NCI-H2196 (cell line): ENCODE results near the gene PRKCA.
"Not testable (repeated sequence)": the region's sequence is repeated elsewhere in the genome, so short reads cannot be mapped to it uniquely, and the experiment has no call there.

Experiments used
- DNase-seq: peaks from one replicate; lab custom pipeline; 2025; ENCODE audit not compliant: unreplicated experiment; lab: John Stamatoyannopoulos, UW

The PRKCA gene

DNA sequence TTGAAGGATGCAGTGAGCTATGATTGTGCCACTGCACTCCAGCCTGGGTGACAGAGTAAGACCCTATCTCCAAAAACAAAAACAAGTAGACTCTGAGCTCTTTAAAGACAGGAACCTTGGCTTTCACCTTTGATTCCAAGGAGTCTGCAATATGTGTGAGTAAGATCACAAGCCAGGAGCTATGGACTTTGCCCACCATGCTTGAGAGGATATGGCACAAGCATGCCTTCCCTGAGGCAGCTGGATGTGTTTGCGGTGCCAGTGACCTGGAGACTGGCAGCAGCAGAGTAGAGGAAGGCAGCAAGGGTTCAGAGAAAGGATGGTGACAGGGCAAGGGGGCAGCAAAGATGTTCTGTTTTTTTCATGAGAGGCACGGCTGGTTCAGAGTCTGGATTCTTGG is 14.5 kb upstream of the PRKCA start:
- no peak for DNase-seq

DNA sequence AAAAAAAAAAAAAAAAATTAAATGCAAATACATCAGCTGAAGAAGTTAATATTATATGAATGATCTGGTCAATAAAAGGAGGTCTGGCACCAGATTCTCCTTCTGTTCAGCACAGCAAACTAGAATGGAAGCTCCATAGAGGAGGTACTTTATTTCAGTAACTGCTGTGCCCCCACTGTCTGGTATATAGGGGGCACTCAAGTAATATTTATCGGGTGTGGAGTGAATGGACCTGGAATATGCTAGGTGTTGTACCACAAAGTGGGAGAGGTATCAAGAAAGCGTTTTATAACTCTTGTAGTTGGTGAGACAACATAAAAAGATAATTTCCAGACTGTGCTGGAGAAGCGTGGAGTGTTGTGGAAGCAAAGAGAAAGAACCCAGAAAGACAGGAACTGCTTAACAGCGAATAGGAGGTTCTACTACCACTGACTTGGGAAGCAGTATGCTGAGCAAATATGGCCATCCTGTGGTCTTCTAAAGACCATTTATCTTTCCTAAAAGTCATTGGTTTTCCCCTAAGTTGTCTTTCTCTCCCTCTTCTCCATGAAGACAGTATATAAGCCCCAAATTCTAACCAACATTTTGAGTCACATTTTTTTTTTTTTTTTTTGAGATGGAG is 12.2 kb upstream of the PRKCA start:
- no peak for DNase-seq

DNA sequence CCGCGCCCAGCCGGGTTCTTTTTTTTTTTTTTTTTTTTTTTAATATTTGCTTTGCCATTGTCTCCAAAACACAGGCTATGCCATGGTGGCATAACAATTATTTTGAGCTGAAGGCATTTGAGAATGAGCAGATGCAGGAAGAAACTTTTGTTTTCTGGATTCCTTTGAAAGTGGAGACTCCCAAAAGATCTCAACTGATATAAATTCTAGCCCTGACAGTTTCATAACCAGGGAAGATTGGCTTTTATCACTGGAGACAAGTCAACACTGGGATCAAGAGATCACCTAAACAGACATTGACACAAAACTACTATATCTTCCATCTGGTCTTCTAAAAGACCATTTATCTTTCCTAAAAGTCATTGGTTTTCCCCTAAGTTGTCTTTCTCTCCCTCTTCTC is 10.1 kb upstream of the PRKCA start:
- DNase-seq, result no peak

DNA sequence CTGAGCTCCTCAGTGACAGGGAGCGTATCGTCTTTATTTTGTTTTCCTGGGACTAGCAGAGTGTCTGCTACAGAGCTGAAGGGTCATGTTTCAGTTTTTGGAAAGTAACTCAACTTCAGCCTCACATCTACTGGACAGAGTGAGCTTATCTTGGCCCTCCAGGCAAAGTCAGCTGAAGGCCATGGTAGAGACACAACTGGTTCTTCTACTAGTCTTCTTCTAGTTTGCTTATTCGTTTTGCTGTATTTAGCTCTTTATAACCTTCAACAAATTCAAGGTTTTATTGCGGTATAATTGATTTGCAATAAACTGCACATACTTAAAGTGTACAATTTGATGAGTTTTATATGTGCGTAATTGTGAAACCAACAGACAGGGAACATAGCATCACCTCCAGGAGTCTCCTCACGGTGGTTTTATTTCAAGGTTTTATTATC is 6.1 kb upstream of the PRKCA start:
- no peak for DNase-seq

DNA sequence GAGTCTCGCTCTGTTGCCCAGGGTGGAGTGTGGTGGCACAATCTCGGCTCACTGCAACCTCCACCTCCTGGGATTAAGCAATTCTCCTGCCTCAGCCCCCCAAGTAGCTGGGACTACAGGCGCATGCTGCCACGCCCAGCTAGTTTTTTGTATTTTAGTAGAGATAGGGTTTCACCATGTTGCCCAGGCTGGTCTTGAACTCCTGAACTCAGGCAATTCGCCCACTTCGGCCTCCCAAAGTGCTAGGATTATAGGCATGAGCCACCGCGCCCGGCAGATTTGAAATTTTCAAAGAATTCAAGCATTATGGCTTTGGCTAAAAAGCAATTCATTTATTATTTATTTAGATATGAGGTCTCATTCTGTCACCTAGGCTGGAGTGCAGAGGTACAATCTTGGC is 5.0 kb upstream of the PRKCA start:
- not testable (repeated sequence) for DNase-seq

DNA sequence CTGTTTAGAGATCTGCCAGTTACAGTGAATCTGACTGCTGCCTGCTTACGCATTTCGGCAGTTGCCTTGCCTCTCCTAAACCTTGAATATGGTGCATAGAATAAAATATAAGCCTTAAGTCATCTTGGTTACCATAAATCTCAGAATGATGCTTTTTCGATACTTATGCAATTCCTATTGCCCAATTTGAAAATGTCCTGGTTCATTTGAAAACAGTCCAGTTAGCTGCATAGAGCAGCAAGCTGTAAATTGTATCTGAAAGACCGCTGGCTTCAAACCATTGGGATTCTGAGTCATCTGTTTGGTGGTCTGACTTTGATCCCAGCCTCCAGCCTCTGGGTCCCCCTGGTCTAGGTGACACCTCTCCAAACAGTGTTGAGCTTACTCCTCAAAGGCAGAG is 2.7 kb upstream of the PRKCA start:
- no peak for DNase-seq

DNA sequence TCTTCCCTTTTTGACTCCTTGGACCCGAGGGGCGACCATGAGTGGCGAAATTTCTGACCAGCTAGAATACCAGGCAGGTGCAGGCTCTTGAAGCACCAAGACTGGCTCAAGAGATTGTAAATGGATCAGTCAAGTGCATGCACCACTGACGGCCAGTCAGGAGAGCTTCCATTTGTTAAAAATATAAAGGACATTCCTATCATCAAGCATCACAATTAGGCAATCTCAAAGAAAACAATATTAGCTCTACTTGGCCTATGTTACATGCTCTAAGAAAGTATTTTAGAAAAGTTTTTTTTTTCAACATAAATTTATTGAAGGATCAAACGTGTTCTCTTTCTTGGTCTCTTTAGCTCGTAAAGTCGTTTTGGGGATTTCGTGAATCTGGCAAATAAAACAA is 1.5 kb upstream of the PRKCA start:
- no peak for DNase-seq

DNA sequence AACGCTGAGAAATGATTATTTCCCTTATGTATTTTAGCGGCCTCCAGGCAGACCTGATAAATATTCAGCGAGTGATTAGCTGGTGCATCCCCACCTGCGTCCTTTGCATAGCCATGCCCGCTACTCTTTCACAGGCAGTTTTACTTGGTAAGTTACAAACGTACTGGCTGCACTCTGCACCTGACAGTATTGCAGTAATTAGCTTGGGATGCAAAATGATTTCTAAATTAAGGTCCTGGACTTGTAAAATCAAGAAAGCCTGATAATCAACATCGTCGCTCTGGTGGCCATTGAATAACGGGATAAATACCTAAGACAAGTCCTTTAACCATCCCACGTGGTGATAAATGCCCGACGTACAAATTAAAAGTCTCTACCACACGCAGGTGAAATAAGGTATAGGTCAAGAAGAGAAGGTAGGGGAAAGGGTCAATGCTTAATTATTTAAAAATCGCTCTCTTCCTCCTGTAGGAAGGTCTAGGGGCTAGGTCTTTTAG is 998 bp upstream of the PRKCA start:
- DNase-seq, result no peak

DNA sequence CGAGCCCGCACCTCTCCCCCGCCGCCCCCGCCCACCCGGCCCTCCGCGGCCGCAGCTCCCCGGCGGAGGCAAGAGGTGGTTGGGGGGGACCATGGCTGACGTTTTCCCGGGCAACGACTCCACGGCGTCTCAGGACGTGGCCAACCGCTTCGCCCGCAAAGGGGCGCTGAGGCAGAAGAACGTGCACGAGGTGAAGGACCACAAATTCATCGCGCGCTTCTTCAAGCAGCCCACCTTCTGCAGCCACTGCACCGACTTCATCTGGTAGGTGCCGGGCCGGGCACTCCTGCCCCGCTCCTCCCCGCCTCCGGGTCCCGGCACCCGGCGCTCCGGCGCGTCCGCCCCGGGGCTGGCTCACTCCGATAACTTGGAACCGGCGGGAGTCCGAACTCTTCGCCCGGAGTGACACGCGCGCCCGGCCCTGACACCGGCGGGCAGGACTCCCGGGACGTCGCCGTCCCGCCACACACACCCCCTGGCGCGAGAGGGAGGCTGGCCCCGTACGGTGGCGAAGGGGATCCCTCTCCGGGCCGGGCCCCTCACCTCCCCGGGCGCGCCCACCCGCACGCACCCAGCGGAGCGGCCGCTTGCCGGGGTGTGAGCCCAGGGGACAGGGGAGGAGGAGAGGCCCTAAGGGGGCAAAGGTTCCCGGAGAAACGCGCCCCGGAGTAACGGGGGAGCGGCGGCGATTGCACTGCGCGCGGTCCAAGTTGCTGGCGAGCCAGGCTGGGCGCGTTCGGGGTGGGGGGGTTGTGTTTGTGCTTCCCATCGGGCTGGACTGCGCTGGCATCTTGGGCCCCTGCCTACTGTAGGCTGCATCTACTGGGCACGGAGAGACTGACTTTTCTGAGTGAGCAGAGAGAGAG is 581 bp downstream of the PRKCA start:
- DNase-seq, result no peak

DNA sequence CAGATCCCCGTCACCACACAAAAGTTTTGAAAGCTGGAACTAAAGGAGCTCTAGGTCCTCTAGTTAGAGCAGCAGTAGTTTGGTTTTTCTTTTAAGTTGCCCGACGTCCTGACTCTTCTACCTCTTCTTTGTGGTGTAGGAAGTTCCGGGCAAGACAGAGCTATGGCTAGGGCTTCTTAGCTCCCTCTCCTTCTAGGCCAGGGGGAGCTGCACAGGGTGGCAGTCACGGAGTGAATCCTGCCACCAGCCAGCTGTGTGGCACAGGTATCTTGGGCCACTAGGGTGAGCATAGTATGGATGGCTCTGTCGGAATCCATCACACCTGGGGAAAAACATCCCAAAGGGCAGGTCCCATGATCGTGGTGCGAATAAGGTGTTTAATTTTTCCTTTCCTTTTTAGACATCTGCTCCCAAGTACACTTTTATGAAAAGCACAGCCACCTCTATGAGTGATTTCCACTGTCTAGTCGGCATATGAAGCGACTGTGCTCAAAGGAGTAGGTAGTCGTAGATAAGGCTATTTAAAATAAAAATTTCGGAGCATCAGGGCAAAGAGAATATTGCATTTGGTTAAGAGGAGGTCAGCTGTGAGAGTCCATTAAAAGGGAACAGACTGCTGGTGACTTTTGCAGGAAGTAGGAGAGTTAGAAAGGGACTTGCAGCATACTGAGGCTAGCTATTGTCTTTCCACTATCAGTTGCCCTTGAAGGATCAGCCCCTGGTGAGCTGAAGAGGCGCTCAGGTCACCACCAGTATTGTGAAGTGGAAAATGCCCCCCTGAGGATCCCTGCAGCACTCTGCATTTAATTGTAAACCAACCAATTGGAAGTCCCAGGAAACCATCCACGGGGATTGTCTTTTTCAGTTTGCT is 2.1 kb downstream of the PRKCA start:
- DNase-seq, result no peak

DNA sequence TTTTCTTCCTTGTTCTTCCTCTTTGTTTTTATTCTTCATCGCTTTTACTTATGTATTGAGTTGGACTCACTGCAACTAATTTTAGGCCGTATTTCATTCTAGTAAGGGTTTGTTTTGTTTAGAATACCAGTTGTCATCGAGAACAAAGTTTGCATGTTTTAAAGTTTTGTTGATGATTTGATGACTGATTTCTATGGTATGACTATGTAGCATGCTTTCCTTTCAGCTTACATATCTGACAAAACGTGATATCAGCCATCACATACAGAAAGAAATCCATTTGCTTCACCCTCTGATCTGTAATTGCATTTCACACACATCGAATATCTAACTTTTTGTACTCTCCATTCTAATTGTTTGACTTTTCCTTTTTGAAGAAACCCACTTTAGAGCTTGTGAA is 4.0 kb downstream of the PRKCA start:
- DNase-seq, result no peak

DNA sequence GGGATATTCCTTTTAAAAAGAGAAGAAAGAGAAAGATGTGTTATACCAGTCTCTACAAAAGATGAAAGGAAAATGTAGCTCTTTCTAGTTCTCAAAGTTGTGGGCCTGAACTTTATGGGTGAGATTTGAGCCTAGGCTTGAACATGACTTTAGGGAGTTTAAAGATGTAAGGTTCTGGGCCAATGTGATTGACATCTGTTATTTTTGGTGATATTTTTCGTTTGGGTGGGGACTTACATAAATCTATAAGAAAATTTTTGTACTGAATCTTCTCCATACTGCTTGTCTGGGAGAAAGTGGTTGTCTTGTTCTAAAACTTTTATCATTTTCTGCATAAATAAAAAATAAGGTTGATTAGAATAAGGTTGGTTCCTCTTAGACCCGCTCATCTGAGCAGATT is 4.8 kb downstream of the PRKCA start:
- no peak for DNase-seq

DNA sequence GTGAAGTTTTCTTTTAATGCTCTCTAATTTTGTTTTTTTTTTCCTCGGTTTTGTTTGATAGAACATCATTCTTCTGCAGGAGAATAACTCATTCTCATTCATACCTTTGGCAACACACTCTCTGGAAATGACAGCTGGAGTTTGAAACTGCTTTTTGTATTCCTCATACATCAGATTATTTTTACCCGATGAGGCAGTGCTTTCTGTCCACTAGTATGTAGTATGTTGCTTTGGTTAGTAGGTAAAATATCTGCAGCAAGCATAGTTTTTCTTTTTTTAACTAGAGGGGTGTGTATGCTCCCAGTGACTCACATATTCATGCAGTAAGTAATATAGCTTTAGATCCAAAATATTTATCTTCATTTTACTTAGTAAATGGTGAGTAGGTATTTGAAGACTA is 6.4 kb downstream of the PRKCA start:
- no peak for DNase-seq

DNA sequence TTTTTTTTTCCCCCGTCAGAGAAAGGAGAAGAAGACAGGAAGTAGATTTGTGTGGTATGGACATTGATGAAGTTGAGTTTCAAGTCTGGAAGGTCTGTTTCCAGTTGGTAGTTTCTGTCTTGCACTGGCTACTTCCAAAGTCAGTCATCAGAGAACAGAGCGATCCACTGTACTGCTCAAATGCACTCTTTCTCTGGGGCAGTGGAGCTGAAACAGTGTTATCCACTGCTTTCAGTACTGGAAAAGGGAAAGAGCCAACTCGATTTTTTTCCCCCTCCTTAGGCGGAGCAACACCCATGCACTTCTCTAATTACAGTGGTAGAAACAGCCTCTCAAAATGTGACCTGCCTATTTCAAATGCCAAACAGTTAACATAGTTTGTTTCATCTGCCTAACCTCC is 7.4 kb downstream of the PRKCA start:
- no peak for DNase-seq

DNA sequence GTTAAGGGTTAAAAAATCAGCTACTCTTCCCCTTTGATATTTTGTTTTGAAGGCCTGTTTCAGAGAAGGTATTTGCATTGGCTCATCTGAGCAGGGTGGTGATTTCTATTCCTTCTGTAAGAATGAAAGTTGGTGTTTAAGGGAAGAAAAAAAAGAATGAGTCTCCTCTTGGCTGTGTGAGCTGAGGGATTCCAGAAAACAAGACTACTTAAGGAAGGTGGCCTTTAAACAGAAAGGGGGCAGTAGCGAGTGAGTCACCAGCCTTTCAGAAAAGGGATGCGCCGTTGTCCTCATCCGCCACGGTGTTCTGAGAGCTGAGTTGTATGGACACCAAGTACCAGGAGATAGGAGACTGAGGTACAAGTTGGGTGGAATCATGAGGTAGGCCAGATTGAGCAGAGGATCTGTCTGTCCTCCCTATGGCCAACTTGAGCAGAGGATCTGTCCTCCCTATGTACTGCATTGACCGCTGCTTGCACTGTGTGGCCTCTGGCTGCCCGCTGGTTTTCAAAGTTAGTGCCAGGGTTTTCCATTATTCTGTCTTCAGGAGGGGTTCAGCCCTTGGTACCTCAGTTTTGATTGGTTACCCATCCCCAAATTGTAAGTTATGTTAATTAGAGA is 8.2 kb downstream of the PRKCA start:
- no peak for DNase-seq

DNA sequence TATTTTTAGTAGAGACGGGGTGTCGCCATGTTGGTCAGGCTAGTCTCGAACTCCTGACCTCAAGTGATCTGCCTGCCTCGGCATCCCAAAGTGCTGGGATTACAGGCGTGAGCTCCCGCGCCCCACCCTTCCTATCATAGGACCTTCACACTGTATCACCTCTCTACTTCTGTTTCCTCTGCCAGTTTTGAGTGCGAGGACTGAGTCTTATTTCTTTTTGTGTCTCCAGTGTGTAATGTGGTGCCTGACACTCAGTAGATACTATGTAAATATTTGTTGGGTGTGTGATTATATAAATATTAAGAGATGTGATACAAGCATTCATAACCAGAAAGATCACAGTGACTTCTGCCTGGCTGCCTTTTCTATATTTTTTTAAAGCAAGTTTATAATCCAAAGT is 10.5 kb downstream of the PRKCA start:
- no peak for DNase-seq

DNA sequence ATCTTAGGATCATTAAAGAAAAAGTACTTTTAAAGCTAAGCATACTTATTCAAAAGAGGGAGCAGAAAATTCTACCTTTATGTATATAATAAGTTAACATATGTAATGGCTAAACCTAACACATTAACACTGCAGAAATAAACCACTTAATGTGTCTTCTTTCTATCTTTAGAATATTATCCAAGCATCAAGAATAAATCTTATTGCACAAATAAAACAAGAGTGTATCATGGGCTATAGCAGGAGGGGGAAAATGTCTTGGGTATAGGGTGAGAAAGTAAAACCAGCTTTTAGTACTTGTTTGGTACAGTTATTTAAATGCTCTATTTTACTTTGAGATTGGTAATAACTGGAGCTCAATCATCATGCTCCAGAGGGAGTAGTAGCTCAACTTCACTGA is 10.9 kb downstream of the PRKCA start:
- no peak for DNase-seq

DNA sequence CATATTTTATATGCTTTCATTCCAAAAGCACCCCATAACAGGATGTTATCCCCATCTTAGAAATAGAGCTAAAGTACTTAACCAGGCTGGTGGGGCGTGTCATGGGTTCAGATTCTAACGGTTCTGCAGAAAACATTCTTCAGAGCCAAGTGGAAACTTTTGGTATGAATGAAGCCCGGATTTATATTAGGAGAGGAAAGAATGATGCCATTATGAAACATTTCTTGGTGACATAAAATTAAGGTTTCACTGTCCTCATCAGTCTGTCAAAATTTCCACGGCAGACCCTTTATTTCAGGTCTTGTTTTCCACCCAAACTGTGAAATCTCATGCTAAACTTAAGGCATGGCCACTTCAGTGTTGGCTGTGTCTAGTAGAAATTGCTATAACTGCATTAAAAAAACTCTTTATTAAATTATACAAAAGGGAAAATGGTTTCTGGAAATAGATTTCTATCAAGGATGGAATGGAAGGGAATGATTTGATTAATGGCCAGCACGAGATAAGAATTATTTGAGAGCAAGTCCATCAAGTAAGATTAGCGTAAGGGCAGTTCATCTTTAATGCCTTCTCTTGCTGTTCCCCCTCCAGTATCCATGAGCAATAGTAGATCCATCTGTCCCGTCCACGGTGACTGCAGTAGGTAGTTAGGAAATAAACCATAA is 11.7 kb downstream of the PRKCA start:
- DNase-seq, result no peak

DNA sequence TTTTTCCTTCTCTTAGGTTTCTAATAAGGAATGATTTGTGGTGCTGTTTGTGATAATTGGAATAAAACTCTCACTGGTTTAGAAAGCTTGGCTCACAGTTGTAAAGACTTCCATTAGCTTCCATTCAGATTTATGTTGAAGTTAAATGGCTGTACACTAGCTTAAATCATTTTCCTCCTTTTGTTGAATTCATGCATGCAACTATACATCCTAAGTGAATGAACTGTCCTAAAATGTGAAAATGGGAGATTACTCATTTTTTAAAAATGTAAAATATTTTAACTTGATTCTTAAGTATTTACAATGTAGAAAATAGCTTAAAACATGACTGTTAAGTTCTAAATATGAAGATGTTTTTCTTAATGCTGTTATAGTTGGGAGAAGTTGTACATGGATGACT is 15.2 kb downstream of the PRKCA start:
- DNase-seq, result no peak

DNA sequence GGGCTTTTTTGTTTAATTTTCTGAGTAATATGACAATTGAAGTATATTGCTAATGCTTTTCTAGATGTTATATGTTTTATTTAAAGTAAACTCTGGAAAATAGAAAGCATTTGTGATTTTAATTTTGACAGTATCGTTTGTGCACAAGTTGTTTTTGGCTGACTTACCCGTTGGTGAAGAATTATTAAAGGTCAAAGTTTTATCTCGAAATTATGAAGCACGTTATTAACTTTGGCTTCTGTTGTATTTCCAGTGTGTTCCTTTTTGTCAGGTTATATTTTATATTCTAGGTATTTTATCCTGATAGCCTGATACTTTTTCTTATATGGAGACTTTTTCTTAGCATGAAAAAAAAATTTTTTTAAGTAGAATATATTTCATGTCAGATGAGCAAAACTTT is 16.8 kb downstream of the PRKCA start:
- no peak for DNase-seq

DNA sequence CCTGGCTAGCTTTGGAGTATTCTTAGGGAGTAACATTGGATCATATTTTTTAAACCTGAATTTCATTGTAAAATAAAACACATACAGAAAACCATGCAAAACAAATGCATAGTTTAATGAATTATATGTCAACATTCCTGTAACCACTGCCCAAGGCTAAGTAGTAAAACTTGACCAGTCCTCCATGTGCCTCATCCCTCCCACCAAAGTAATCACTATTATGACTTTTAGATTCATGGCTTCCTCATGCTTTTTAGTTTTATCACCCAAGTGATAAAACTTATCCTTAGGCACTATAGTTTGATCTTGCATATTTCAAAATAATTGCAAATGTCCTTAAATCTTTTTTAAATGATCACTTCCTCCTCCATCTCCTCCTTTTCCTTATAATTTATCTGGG is 20.4 kb downstream of the PRKCA start:
- DNase-seq, result no peak
